ENCODE results near the gene SMIM15. TPM values are rescaled to one million over a fixed set of nuclear protein-coding genes. Genes with fewer than 3 reads are reported as not detected.

Gene SMIM15
- total and polyA plus RNA-seq, 2 of the 4 experiments (the other 2 are of a cell fraction): 49.7 to 94.3 TPM

- ATAC-seq (ENCODE audit: low read depth) (no peak), DNase-seq (no peak)
- CTCF ChIA-PET: no interaction called here
- no peaks in the 10 kb centered on the region for H3K4me1 ChIP-seq (ENCODE audit: control insufficient read depth, insufficient read depth, low read length)
- no peaks in the 10 kb centered on the region; the same call in 1 of the 2 replicates for H4K20me1 ChIP-seq (ENCODE audit: insufficient read depth, low read length)
- no peak overlapping the region for H2AFZ ChIP-seq (replicated peaks; ENCODE audit: low read length, poor library complexity)
- WGBS, 2 experiments (ENCODE audit: extremely low coverage in 2 of 2, insufficient read length in 1 of 2): no CpG with 5 or more reads among the region's 1 CpG
- H3K27me3 ChIP-seq (ENCODE audit: control insufficient read depth, insufficient read depth, low read length): no peaks in the 10 kb centered on the region
- dilution Hi-C loops (cut with HindIII; ENCODE audit: low sequenced_read_pairs, unreplicated experiment): no loop called here
- intact Hi-C loops (cut with micrococcal nuclease): no loop called here
- in situ Hi-C loops (cut with MboI; ENCODE audit: low sequenced_read_pairs): loop anchor here (25.0 kb wide), 1 partner anchor 484 kb away; no protein-coding TSS in a partner anchor
- H2BK15ac ChIP-seq (ENCODE audit: low read depth, low read length): no peak overlapping the region
- no TSS peak for BruUV-seq (replicated peaks)
- H2AK5ac ChIP-seq (ENCODE audit: low read depth, low read length): no peak overlapping the region
- H3K36me3 ChIP-seq (ENCODE audit: control insufficient read depth, insufficient read depth, low read length): no peaks in the 10 kb centered on the region
- H3K79me1 ChIP-seq (ENCODE audit: low read depth in 1 of 2, low read length in 2 of 2): no peaks in the 10 kb centered on the region
- H2BK120ac ChIP-seq (ENCODE audit: low read depth, low read length): no peak overlapping the region
- POLR2A ChIA-PET (ENCODE audit: unreplicated experiment): no interaction called here
- no peak overlapping the region for H3K4ac ChIP-seq (ENCODE audit: low read depth, low read length)
- H3K27ac ChIP-seq (ENCODE audit: insufficient read depth, low read length): no peak overlapping the region
- H3K23ac ChIP-seq (ENCODE audit: low read depth, low read length): no peak overlapping the region
- no peak overlapping the region for H4K5ac ChIP-seq (ENCODE audit: low read depth, low read length)
- TF ChIP-seq RCOR1 (IDR thresholded peaks at IDR 0.05; ENCODE audit: insufficient replicate concordance, low read length) (no peak), MAFK (IDR thresholded peaks at IDR 0.05; ENCODE audit: low read depth, low read length) (peak; percentile 98)
- no peak overlapping the region for H4K91ac ChIP-seq (ENCODE audit: insufficient read depth, low read depth, low read length)
- H3K9me1 ChIP-seq (ENCODE audit: insufficient read depth, low read length): no peaks in the 10 kb centered on the region
- no peak overlapping the region for H2AK9ac ChIP-seq (replicated peaks; ENCODE audit: low read depth, low read length, poor library complexity)
- H4K8ac ChIP-seq (ENCODE audit: low read depth in 2 of 2, low read length in 2 of 2): no peak overlapping the region
- H3K4me3 ChIP-seq (ENCODE audit: insufficient read depth, low read depth, low read length): no peak overlapping the region
- H3K4me2 ChIP-seq (ENCODE audit: low read depth, low read length): no peak overlapping the region
- H2BK20ac ChIP-seq (ENCODE audit: low read depth, low read length): no peak overlapping the region
- no peak overlapping the region for H3K56ac ChIP-seq (ENCODE audit: extremely low read depth, insufficient read depth, low read length)
- no peak overlapping the region for H3K18ac ChIP-seq (ENCODE audit: low read depth, low read length)
- no peaks in the 10 kb centered on the region for H3K9me3 ChIP-seq (ENCODE audit: control insufficient read depth, insufficient read depth, low read length)
- no peak overlapping the region for H3K9ac ChIP-seq (ENCODE audit: low read depth, low read length)
- no peak overlapping the region for H3K14ac ChIP-seq (replicated peaks; ENCODE audit: low read depth, low read length)
- no peak overlapping the region for H2BK5ac ChIP-seq (ENCODE audit: low read depth, low read length, poor library complexity, severe bottlenecking)
These were observed 9.2 kb upstream of the SMIM15 start for GRCh38 chr5:61171479-61171878.
